GM13977 (cell line): ENCODE measurements around the gene MYOT.

Experiments used
- DNase-seq: peaks from one replicate; pipeline ENCODE4 v3.0.0; 2012; ENCODE audit warnings: low spot score
- CTCF ChIP-seq: IDR thresholded peaks from 2 replicates; pipeline ENCODE4 v1.5.1; 2012; ENCODE audit warnings: mild to moderate bottlenecking, control low read depth; ENCODE audit not compliant: insufficient read depth; ENCODE audit errors: extremely low read depth, missing control alignments
- in situ Hi-C: fragments of 300-500 bp; cut with MboI; formaldehyde crosslinking; loops from one replicate; pipeline ENCODE4 v1.12.0; 2022; ENCODE audit warnings: low sequenced_read_pairs, low pct_unique_long_range_greater_than_20kb, mixed read lengths, inconsistent platforms; ENCODE audit not compliant: unreplicated experiment

Gene MYOT

GRCh38 chr5:137933491-137933911, 65.8 kb downstream of the MYOT start:
- DNase-seq: no peak
- in situ Hi-C loops: no loop called here
- no peak for TF ChIP-seq CTCF

GRCh38 chr5:137935190-137935589, 67.5 kb downstream of the MYOT start:
- DNase-seq: peak; percentile 42
- no peak for TF ChIP-seq CTCF
- in situ Hi-C loops: no loop called here

GRCh38 chr5:137935694-137936093, 68.0 kb downstream of the MYOT start:
- no peak for TF ChIP-seq CTCF
- DNase-seq: no peak
- in situ Hi-C loops: no loop called here
